Memory B cell (primary cell): ENCODE measurements around the gene DHRS1.

Experiments
- ATAC-seq: fragments of 150-1000 bp; cut with Tn5 transposase; 2 replicates; pipeline ENCODE4 v1.10.0; 2021; ENCODE audit warnings: low read depth, mild to moderate bottlenecking, moderate library complexity
- DNase-seq, 2 donors: peaks; one replicate each; pipeline ENCODE4 v3.0.0; 2022; ENCODE audit warnings: low spot score in 2 of 2
- H3K27ac Mint-ChIP-seq: one replicate; pipeline ENCODE4 v1.8.0; 2022; ENCODE audit warnings: mild to moderate bottlenecking, moderate library complexity, mixed read lengths
- H3K27me3 Mint-ChIP-seq: one replicate; pipeline ENCODE4 v1.8.0; 2022; ENCODE audit warnings: mixed read lengths
- H3K36me3 Mint-ChIP-seq: one replicate; pipeline ENCODE4 v1.8.0; 2022; ENCODE audit warnings: mild to moderate bottlenecking, mixed read lengths
- H3K4me1 Mint-ChIP-seq: one replicate; pipeline ENCODE4 v1.8.0; 2022; ENCODE audit warnings: mixed read lengths
- H3K4me3 Mint-ChIP-seq: one replicate; pipeline ENCODE4 v1.8.0; 2022; ENCODE audit warnings: mild to moderate bottlenecking, moderate library complexity, mixed read lengths
- H3K9me3 Mint-ChIP-seq: one replicate; pipeline ENCODE4 v1.8.0; 2022; ENCODE audit warnings: mixed read lengths

DHRS1 gene

GRCh38 chr14:24308342-24309124 lies 9.0 kb upstream of the DHRS1 start:
- Mint-ChIP-seq H3K4me3 (no peak overlapping the region), H3K4me1 (peaks cover 41% of the 10 kb centered on the region), H3K36me3 (peaks cover 33% of the 10 kb centered on the region), H3K27me3 (no peaks in the 10 kb centered on the region), H3K9me3 (no peaks in the 10 kb centered on the region), H3K27ac (peak overlapping the region; percentile 75)
- ATAC-seq (no peak), DNase-seq (no peak)

- Mint-ChIP-seq H3K27ac (peak within 1 kb of the TSS; percentile 75), H3K9me3 (no peaks in the 10 kb centered on the region), H3K4me1 (peaks cover 35% of the 10 kb centered on the region), H3K4me3 (no peak within 1 kb of the TSS), H3K36me3 (peaks cover 36% of the 10 kb centered on the region), H3K27me3 (no peaks in the 10 kb centered on the region)
- ATAC-seq (peak; percentile 9), DNase-seq (peak; percentile 60 to 65)
These were observed 8.2 kb upstream of the DHRS1 start, which contains the start of gene CIDEB for GRCh38 chr14:24307575-24308341. CIDEB (minus strand) TSS chr14:24307977; CDS start chr14:24307858, 119 bp downstream.

DNA sequence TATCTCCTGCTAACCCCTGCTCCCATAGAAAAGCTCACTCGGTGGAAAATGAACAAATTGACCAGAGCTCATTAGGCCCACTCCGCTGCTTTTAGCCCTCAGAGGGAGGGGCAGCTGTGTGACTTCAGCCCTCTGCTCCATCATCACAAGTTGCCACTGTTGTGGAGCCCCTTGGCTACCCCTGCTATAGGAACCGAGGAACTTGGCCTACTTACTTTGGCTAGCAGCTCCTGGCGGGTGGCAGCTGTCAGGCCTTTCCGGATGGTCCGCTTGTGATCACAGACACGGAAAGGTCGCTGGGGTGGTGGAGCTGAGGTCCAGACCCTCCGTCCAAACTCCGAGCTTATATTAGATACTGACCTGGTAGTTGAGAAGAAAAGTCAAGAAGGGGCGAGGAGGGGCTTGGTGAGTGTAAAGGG lies 7.6 kb upstream of the DHRS1 start:
- Mint-ChIP-seq H3K4me3 (no peak overlapping the region), H3K9me3 (no peaks in the 10 kb centered on the region), H3K36me3 (peaks cover 38% of the 10 kb centered on the region), H3K4me1 (peaks cover 31% of the 10 kb centered on the region), H3K27ac (peak overlapping the region; percentile 67), H3K27me3 (no peaks in the 10 kb centered on the region)
- ATAC-seq (no peak), DNase-seq (no peak)

DNA sequence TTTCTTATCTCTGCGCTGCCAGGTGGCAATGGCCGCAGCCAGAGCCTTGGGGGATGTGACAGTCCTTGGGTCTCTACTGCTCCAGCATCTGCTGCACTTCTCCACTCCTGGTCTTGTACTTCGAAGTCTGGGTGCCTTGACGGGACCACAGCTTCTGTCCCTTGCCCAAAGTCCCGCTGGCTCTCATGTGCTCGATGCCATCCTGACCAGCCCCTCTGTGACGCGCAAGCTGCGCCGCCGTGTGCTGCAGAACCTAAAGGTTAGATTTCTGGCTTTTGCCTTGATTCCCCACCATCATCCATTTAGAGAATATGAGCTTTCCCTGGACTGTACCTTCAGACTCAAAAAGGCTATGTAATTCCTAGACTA lies 4.4 kb upstream of the DHRS1 start:
- Mint-ChIP-seq H3K27ac (no peak overlapping the region), H3K4me1 (peaks cover 26% of the 10 kb centered on the region), H3K27me3 (no peaks in the 10 kb centered on the region), H3K36me3 (peaks cover 40% of the 10 kb centered on the region), H3K9me3 (no peaks in the 10 kb centered on the region), H3K4me3 (no peak overlapping the region)
- DNase-seq (no peak), ATAC-seq (no peak)

GRCh38 chr14:24300326-24300980 lies 873 bp upstream of the DHRS1 start:
- H3K36me3 Mint-ChIP-seq, result peaks cover 34% of the 10 kb centered on the region

DNA sequence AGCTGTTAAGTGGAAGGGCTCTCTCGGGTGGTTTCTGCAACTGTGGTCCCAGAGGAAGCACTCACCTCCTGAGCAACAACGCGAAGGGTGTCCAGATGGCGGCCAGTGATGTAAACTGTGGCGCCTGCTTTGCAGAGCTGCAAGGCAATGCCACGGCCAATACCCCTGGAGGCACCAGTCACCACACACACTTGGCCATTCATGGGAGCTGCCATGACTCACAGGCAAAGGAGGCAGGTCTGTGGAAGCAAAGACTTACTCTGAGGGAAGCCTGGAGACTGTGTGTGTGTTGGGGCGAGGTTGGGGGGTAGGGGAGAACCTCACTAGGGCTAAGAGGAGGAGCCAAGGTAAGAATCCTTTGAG lies 707 bp downstream of the DHRS1 start:
- ATAC-seq (no peak), DNase-seq (no peak)
- Mint-ChIP-seq H3K36me3 (peaks cover 26% of the 10 kb centered on the region), H3K9me3 (no peaks in the 10 kb centered on the region), H3K27ac (peak overlapping the region; percentile 94), H3K4me3 (peak overlapping the region; percentile 91), H3K27me3 (no peaks in the 10 kb centered on the region), H3K4me1 (peaks cover 36% of the 10 kb centered on the region)

More at GRCh38 chr14:24300326-24300980, 873 bp upstream of the DHRS1 start:
- H3K4me1 Mint-ChIP-seq, result peaks cover 36% of the 10 kb centered on the region
- peak overlapping the region; percentile 91 for H3K4me3 Mint-ChIP-seq
- no peak for DNase-seq
- no peaks in the 10 kb centered on the region for H3K27me3 Mint-ChIP-seq
- no peak for ATAC-seq
- peak overlapping the region; percentile 94 for H3K27ac Mint-ChIP-seq
- H3K9me3 Mint-ChIP-seq, result no peaks in the 10 kb centered on the region

- DNase-seq (no peak), ATAC-seq (no peak)
- peaks cover 36% of the 10 kb centered on the region for H3K4me1 Mint-ChIP-seq
- H3K36me3 Mint-ChIP-seq, result peaks cover 22% of the 10 kb centered on the region
- no peaks in the 10 kb centered on the region for H3K27me3 Mint-ChIP-seq
- no peak overlapping the region for H3K4me3 Mint-ChIP-seq
- H3K27ac Mint-ChIP-seq, result peak overlapping the region; percentile 83
- H3K9me3 Mint-ChIP-seq, result no peaks in the 10 kb centered on the region
These were observed 2.2 kb downstream of the DHRS1 start for GRCh38 chr14:24297190-24297964.

- peak; percentile 67 for ATAC-seq
- H3K4me3 Mint-ChIP-seq, result no peak overlapping the region
- peaks cover 36% of the 10 kb centered on the region for H3K4me1 Mint-ChIP-seq
- peaks cover 22% of the 10 kb centered on the region for H3K36me3 Mint-ChIP-seq
- DNase-seq, result peak; percentile 65 to 71
- H3K27me3 Mint-ChIP-seq, result no peaks in the 10 kb centered on the region
- H3K27ac Mint-ChIP-seq, result peak overlapping the region; percentile 83
- no peaks in the 10 kb centered on the region for H3K9me3 Mint-ChIP-seq
These were observed 3.0 kb downstream of the DHRS1 start for GRCh38 chr14:24296341-24297157.

DNA sequence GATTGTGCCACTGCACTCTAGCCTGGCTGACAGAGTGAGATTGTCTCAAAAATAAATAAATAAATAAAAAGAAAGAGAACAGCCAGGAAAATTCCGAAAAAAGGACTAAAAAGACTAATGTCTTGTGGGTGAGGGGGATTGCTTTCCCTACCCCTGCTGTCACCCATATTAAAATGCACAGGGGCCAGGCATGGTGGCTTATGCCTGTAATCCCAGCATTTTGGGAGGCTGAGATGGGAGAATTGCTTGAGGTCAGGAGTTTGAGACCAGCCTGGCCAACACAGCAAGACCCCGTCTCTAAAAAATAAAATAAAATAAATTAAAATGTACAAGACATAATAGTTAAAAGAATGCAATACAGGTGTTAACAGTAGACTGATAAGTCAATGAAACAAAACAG lies 6.1 kb downstream of the DHRS1 start:
- no peak for DNase-seq
- Mint-ChIP-seq H3K4me3 (no peak overlapping the region), H3K27ac (no peak overlapping the region), H3K36me3 (peaks cover 32% of the 10 kb centered on the region), H3K9me3 (no peaks in the 10 kb centered on the region), H3K4me1 (peaks cover 26% of the 10 kb centered on the region), H3K27me3 (no peaks in the 10 kb centered on the region)
- ATAC-seq, result no peak

- peaks cover 32% of the 10 kb centered on the region for H3K36me3 Mint-ChIP-seq
These were observed 7.3 kb downstream of the DHRS1 start for GRCh38 chr14:24292118-24292807.

GRCh38 chr14:24291446-24292117 lies 8.0 kb downstream of the DHRS1 start:
- Mint-ChIP-seq H3K27ac (no peak overlapping the region), H3K36me3 (peaks cover 31% of the 10 kb centered on the region), H3K9me3 (no peaks in the 10 kb centered on the region), H3K4me1 (peaks cover 12% of the 10 kb centered on the region), H3K4me3 (no peak overlapping the region), H3K27me3 (no peaks in the 10 kb centered on the region)
- ATAC-seq (no peak), DNase-seq (no peak)

More at GRCh38 chr14:24292118-24292807, 7.3 kb downstream of the DHRS1 start:
- Mint-ChIP-seq H3K27ac (no peak overlapping the region), H3K4me3 (no peak overlapping the region), H3K27me3 (no peaks in the 10 kb centered on the region), H3K4me1 (peaks cover 19% of the 10 kb centered on the region), H3K9me3 (no peaks in the 10 kb centered on the region)
- DNase-seq (no peak), ATAC-seq (no peak)

DNA sequence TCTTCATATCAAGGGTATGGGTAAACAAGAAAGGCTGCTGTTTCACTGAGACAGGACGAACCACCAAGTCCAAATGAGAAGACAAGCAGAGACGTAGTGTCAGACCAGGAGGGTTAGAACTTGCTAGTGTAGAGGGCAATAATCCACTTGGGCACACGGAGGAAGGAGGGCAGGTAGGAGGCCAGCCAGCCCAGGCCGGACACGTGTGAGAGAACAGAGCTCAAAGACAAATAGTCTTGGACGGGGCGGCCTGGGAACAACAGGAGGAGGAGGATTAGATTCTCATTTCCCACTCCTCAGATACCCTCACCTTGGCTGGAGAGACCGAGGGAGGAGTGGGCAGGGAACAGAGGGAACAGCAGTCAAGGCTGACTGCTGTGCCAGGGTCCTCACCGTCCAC lies 8.8 kb downstream of the DHRS1 start:
- Mint-ChIP-seq H3K9me3 (no peaks in the 10 kb centered on the region), H3K4me3 (no peak overlapping the region), H3K4me1 (peaks cover 7% of the 10 kb centered on the region), H3K27me3 (no peaks in the 10 kb centered on the region), H3K27ac (peak overlapping the region; percentile 68), H3K36me3 (peaks cover 23% of the 10 kb centered on the region)
- DNase-seq (no peak), ATAC-seq (no peak)
